HG02938 (cell line): ENCODE data around the gene ZFHX3.

Experiments
- ATAC-seq: cut with Tn5 transposase; IDR thresholded peaks from one replicate; pipeline ENCODE4 v1.9.1; 2021; ENCODE audit warnings: mild to moderate bottlenecking, moderate library complexity; ENCODE audit not compliant: unreplicated experiment

ZFHX3 gene

DNA sequence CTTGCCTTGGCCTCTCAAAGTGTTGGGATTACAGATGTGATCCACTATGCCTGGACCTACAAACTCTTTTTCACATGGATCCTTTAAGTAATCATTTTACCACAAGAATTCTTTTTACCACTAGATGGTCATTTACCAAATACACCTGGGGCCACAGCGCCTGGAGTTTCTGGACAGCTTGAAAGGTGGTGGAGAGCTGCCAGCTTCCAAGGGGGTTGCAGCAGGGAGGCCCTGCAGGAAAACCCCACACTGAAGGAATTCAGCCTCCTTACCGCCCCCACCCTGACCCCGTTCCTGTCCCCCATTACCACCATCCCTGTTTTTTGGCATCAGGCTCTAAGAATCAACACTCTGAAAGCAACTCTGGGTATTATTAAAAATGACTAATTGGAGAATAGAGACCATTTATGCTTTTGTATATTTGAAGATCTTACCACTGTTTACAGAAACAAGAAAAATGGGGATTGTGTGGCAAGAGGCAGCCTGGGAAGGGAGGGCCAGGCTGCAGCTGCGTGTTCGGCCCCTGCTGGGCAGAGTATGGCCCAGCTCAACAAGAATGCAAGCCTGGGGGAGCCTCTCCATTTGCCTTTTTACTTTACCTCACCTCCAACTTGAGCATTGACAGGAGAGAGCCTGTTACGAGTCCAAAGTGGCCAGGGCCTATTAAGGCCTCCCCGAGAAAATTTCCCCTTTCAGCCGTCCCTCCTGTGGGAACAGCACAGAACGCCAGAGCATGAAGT lies 209.9 kb downstream of the ZFHX3 start:
- no peak for ATAC-seq

DNA sequence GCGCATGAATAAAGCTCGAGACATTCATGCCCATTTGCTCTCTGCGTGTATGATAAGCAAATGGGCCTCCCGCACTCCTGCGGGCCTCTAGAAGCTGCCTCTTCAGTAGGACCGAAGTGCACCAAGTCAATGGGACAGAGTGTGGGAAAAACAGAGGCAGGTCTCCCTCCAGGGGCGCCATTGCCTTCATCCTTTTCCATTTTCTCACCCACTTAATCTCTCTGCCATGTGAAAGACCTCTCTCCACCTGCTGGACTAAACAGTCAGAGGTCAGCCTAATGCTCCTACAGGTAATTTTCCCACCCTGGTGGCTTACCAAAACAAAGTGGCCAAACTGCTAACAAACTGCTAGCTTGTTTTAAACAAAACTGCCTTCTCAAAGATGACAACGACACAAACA lies 210.9 kb downstream of the ZFHX3 start:
- ATAC-seq = no peak

DNA sequence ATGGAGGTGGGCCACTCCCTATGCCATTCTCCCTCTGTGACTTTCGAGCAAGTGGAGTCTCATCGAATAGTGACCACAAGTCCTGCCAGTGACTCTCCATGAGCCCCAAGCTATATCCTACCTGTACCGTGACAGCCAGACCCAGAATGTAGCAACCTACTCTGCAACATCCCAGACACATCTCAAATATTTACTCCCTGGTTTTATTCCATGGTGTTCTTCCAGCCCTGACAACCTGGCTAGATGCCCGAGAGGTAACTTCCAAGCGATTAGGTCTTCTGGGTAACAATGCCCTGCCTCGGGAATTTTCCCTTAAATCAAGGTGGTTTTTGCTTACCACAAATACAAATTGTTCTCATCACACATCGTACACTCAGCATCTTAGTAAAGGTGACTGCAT lies 211.7 kb downstream of the ZFHX3 start:
- no peak for ATAC-seq

DNA sequence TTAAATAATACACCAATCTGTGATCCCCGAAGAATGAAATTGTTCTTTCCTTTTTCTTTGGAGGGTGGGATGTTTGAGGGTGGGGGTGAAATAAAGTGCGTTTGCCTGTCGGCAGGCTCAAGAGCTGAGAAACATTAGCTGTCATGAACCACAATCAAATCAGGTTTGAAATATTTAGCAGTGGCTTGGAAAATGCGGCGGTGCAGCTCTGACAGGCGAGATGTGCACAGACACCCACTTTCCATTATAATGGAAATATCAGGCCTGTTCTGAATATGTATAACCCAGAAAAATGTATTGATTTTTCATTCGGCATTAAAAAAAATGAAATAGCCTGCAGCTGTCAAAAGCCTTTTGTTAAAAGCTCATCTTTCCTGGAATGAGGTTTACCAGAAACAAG lies 212.8 kb downstream of the ZFHX3 start:
- no peak for ATAC-seq

DNA sequence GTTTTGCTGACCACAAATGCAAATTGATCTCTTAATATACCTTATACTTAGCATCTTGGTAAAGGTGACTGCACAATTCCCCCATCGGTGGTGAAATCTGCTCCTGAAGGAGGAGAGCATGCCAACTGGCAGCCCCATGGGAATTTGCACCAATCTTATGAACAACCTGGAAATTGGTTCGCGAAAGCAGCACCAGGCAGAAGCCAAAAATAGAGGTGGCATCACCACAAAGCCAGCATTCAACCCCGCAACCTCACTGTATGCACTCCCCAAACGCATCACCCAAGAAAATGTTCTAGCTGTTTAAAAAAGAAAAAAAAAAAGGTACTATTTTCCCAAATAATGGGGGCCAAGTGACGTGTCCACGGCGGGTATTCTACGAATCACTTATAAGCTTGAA lies 213.4 kb downstream of the ZFHX3 start:
- no peak for ATAC-seq

DNA sequence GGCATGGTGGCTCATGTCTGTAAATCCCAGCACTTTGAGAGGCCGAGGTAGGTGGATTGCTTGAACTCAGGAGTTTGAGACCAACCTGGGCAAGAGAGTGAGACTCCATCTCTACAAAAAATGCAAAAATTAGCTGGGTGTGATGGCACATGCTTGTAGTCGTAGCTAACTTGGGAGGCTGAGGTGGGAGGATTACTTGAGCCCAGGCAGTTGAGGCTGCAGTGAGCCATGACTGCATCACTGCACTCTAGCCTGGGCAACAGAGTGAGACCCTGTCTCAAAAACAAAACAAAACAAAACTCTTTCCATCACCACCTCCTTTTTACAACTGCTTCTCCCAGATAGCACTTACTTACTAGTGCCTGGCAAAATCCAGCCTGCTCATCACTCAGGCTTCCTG lies 214.0 kb downstream of the ZFHX3 start:
- ATAC-seq = no peak

DNA sequence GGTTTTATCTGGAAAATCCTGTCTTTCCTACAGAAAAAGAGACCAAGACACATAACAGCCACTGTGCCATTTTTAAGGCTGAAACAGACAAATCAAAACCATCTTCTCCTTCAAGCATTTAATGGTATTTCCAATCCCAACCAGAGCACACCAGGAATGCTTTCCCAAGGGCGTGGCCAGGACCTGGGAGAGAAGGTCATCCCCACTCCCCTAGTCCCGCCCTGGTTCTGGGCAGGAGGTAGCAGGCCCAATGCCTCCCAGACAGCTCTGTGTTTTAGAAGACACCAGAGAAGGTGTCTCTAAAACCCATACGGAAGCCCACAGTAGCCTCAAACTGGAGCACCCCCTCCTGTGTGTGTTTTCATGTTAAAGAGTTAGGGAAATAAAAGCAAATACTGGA lies 214.4 kb downstream of the ZFHX3 start:
- no peak for ATAC-seq

DNA sequence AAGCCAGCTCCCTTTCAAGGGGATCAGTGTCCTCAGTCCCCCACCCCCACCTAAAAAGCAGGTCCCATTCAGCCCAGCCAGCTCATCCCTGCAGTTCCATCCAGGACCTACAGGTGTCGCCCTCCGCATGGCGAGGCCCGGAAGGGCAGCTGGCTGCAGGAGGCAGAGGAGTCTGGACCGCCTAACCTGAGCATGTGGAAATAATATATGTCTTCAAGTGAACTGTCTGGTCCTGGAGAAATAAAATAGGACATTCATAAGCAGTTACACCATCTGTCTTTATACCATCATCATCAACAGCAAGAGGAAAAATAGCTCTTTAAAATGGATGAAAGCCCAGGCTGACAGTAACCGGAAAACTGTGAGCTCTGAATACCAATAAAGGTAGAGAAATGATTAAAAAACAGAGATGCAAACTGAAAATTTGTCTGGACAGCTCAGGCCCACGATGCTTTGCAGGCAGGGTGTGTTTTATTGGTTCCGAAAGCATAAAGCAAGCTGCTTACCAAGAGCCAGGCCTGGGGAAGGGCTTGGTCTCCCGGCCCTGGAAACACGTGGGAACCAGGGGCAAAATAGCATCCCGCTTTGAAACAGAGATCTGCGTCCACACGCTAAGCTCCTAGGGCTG lies 215.2 kb downstream of the ZFHX3 start:
- peak; percentile 67 for ATAC-seq

DNA sequence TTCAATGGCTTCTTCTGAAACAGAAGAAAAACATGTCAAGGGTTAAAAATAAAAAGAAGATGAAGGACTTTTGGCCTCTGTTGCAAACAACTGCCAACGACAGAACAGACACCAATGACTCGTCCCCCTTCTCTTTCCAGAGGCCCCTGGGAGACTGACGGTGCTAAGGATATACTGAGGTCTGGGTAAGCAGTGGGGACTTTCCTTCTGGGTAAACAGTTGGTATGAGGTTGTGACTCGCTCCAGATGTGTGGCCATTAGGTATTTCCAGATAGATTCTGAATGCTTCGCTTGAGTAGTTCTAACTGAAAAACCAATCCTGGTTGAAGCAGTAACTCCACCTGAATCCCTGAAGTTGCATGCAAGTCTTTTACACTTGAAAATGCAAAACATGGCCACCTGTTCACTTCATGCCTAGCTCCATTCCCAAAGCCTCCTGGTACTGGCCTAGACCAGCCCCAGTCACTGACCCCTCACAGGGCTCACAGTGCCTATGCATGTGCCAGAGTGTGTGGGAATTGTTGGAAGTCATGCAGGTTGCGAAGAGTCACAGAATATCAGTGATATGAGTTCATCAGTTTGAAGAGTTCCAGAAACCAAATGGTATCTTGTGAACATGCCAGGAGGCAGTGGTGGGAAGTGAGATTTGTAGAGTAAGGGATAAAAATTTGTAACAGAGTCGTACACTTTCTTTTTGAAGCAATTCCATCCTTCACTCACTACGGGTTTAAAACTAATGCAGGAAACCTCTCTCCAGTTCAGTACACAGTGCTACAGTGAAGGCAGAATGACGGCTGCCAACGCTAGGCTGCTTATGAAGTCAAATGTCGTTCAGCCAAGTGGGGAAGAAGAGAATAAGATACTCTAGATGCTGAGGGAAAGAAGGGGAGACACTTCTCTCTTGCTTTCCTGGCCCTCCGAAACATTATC lies 217.8 kb downstream of the ZFHX3 start:
- ATAC-seq = no peak

DNA sequence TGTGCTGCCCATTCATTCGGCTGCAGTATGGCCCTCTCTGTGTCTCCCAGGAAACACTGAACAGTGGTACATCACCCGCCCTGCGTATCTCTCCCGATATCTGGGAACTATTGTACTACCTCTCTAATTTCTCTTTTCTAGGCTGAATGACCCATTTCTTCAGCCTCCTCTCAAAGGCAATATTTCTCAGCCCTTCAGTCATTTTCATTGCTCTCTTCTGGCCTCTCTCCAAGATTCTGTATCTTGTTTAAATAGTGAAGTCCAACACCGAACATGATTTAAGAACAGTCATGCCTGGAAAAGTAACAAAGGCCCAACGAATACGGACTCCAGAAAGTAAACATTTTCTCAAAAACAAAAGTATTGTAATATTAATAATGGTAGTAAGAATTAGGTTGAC lies 220.1 kb downstream of the ZFHX3 start:
- no peak for ATAC-seq

DNA sequence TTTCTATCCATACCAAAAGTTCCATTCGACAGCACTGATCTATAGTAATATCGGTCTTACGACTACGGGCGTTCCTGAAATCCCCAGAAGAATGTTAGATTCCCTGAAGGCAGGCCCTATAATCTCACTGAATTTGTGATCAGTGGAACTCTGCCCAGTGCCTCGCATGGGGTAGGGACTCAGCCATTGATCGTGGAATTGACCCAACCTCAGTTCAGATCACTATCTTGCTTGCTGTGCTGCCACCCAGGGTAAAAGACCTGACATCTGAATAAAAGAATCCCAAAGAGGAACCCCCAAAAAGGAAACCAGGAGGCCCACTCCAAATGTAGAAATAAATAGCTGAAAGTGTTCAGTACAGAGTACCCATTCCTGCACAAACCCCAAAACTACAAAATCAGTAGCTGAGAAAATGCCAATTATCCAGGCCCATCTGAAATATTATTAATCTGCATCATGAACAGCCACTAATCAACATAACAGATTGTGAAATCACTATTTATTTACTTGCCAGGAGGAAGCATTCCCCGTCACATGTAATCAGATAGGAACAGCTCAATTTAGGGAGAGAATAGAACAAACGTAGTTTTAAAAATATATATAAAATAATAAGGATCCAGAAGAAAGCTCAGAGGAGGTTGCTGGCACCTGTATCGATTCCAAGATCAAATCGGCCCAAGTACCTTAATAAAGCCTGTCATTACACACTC lies 221.9 kb downstream of the ZFHX3 start:
- ATAC-seq = no peak

DNA sequence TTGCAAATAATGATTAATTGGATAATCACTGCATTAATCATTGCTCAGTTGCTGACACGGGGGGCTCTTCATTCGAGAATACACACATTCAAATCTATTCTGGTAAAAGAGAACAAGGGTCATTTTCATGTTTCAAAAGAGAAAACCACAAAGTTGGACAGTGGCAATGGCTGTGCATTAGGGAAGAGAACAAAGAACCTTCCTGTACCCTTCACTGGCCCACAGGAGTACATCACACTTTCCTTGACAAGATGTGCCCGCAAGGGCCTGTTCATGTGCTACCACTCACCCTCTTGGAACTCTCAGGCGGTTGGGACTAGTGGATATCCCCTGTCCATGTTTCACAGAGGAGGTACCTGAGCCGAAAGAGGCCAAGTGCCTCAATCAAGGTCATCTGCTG lies 223.2 kb downstream of the ZFHX3 start:
- no peak for ATAC-seq

DNA sequence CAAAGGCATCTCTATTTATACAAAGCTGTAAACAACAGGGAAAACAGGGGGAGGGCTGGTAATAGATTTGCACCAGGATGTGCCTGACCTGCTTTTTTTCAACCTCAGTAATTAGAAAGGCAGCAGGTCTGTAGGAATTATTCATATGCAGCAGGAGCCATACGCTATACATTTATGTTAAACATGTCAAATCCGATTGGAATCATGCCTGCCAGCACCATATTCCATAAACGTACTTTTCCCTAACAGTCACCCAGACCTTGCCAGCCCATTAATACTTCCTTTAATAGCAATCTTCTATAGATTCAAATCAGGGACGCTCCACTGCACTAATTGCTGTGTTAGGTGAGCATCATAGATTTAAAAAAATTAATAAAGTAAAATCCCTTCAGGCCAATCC lies 223.9 kb downstream of the ZFHX3 start:
- ATAC-seq = no peak

DNA sequence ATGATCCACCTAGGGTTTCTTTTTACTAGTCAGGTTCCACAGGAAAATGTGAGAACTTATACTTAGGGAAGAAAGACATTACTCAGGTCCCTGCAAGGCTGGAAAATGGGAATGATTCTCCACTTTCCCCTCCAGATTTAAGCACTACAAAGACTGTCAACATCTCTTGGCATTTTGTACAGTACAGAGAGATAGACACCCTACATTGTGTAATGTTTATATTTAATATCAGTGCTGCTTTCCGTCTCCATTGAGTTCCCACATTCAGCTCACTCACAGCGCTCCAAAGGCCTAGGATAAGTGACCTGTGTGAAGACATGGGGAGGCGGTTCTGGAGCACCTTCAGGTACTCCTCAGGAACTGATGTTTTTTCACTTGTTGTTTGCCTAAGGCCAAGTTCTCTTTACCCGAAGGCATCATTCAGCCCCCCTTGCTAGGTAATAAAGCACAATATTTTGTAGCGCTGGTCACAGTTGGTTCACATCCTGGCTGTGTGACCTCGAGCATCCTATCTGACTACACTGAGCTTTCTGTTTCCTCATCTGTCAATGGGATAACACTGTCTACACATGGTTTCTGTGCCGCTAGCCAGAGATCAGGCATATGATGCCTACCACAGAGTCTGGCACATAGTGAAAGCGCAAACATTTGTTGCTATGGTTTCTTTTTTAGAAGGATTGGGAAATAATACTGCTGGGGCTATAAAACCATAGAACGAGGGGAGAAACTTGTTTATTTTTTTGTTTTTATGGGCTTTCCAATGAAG lies 226.6 kb downstream of the ZFHX3 start:
- ATAC-seq = no peak

DNA sequence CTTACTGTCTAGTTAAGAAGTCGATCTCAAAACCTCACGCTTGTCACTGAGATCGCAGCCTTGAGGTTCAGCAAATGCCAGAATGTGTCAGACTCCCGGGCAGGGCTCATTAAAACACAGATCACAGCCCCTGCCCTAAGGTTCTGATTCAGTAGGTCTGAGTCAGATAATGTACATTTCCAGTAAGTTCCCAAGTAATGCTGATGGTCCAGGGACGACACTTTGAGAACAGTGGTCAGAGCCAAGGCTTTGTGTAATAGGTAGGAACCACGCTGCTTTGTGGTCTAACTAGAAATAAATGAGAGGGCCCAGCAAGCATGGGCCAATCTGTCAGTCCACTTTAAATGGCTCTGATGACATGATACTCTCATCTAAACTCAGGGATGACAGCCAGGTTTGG lies 228.6 kb downstream of the ZFHX3 start:
- no peak for ATAC-seq

DNA sequence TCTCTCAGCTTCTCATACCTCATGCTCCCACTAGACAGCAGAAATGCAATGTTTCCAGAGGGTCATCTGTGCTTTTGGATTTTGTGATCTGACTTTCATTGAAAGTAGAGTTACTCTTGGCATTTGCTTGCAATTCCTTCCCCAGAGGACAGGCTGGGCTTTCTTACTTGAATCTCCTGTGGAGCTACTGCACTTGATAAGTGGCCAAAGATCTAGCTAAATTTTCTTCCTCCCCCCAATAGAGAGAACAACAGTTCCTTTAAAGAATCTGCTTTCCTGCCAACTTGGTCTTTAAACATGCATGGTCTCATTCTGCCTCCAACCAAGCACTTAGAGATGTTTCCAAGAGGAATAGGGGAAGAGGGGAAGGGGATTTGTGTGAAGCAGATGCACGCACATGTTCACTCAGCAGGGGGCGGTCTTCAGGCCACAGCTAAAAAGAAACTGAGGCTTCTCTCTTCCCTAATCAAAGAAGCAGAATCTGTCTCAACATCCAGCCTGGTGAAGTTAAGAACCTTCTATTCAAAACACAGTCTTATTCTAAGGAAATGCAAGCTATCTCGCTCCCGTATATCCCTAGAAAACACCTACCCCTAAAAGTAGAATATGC lies 229.6 kb downstream of the ZFHX3 start:
- ATAC-seq = no peak

DNA sequence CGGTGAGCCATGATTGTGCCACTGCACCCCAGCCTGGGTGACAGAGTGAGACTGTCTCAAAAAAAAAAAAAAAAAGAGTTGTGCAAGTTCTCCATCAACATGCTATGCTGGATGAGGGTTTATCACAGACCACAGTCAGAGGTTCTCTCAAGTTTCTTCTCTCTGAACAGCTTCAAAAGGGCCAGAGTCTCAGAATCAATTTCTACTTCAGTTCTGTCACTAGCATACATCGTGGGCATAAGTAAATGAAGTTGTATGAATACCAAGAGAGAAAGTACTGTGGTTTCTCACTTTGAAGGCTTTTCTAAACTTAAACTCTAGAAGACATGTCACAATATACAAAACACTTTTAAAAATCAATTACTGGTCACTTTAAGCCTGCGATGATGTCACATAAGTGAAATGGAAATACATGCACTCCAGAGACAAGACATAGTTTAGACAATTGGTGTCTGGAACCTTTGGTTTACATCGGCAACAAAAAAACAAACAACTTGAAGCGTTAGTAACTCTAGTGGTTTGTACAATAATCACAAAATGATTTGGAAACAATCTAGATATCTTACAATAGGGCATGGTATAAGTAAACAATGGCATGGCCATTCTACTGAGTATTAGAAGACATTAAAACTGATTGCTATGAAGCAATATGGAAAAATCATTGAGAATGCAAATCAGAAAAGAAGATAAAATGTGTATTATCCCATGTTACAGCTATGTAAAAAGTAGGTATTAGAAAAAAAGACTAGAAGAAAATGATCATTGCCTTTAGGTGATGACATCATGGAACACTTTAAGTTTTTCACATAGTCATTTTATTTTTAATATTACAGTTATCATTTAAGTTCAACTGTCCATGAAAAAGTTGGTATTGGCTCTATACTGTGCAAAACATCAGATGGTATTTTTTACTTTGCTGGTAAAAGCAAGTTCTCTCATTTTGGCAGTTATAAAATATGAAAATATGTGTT lies 232.3 kb downstream of the ZFHX3 start:
- ATAC-seq = peak; percentile 83

DNA sequence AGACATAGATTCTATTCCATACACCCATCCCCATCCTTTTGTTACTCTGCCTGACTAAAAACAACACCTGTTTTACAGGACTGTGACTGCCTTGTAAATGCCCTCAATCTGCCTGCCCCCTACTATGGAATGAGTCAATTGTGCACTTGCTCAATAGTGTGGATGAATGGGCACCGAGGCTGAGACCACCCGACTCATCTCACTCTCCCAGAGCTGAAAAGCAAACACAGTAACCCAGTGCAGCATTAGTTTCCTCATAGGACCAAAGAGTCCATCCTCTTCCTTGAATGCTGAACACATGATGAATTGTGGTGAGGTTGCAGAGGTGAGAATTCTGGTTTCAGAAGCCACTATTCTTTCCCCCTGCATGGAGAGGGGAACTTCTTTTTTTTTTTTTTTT lies 233.7 kb downstream of the ZFHX3 start:
- ATAC-seq = no peak

DNA sequence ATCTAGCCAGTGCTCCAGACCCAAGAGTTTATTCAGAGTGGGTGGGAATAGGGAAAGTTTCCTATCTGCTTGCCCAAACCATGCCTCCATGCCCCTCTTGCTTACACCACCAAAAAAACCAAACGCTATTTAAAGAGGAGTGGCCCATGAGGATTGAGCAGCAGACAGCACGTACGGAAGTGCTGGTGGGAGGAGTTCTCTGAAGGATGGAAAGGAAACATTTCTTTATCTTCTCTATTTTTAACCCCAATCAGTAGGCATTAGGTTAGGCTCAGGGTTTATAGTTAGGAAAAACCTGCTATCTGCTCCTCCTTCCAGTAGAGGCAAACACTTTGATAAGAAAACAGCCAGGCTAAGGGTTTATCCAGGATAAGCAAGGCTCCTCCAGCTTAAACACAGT lies 235.3 kb downstream of the ZFHX3 start:
- ATAC-seq = no peak
